ENCODE measurements around the gene CSAG3.

The CSAG3 gene

DNA sequence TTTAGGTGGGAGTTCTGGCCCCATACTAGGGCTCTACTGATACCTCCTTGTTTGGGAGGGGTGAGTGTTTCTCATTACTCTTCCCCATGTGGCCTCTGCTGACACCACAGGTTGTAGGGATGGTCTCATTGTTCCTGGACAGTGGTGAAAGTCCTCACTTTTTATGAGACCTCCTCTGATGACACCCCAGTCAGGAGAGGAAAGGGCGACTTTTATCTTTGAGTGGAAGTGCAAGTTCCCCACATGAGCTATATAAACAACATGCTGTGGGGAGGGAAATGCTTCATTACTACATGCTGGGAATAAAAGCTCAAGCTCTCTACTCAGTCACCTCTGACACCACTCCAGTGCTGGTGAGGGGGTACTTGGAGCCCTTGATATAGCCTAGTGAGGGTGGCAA lies 39.9 kb downstream of the CSAG3 start:
- no peak overlapping the region for H3K4me3 ChIP-seq

DNA sequence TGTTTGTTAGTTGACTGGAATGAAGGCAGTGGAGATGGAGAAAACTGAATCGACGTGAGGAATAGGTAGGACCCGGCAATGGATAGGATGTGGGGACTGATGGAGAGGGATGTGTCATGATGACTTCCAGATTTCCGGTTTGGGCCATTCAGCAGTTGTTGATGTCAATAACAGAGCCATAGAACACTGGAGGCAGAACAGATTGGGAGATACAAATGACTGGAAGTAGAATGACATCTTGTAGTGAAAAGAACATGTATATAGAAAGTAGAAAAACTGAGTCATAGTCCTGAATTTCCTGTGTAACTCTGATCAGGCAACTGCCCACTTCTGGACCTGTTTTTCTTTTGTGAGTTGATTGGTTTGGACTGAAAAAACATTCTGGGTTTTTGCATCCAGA lies 47.0 kb downstream of the CSAG3 start:
- Histone ChIP-seq H3K4me3 (no peak overlapping the region), H3K27ac (no peak overlapping the region)

More for the DNA sequence above, 39.9 kb downstream of the CSAG3 start:
- no peak overlapping the region for H3K27ac ChIP-seq

All from skin epidermis (tissue), 12 donors.